ENCODE data around the gene SOCS1. TPM values are rescaled to one million over a fixed set of nuclear protein-coding genes. Genes with fewer than 3 reads are reported as not detected.

The SOCS1 gene
- total and polyA plus RNA-seq, 4 donors = 1.8 to 10.9 (median 2.3) TPM

GRCh38 chr16:11277607-11278337, 21.8 kb upstream of the SOCS1 start:
- Histone ChIP-seq H3K27ac (ENCODE audit: low read depth in 1 of 2, low read length in 2 of 2) (no peak overlapping the region), H3K27me3 (ENCODE audit: control insufficient read depth in 4 of 4, insufficient read depth in 4 of 4, low read length in 3 of 4) (no peaks in the 10 kb centered on the region), H3K4me3 (ENCODE audit: low read depth in 1 of 3, low read length in 3 of 3) (no peak overlapping the region), H3K9ac (ENCODE audit: low read depth in 1 of 2, low read length in 2 of 2) (no peak overlapping the region), H3K4me1 (ENCODE audit: control insufficient read depth in 4 of 4, insufficient read depth in 4 of 4, low read length in 3 of 4) (peaks cover 2 to 12% (median 10%) of the 10 kb centered on the region in 4 donors), H3K36me3 (ENCODE audit: control insufficient read depth in 4 of 4, insufficient read depth in 3 of 4, low read depth in 1 of 4, low read length in 3 of 4) (no peaks in the 10 kb centered on the region), H3K9me3 (ENCODE audit: control insufficient read depth in 4 of 4, low read length in 3 of 4) (no peaks in the 10 kb centered on the region)
- no peak for DNase-seq (ENCODE audit: low spot score)
- no peak for TF ChIP-seq YY1 (IDR thresholded peaks at IDR 0.05)
- no peak for TF ChIP-seq FOXA1 (IDR thresholded peaks at IDR 0.05)
- no peak for TF ChIP-seq TAF1 (conservative IDR thresholded peaks at IDR 0.05)
- TF ChIP-seq, protein P1, sequence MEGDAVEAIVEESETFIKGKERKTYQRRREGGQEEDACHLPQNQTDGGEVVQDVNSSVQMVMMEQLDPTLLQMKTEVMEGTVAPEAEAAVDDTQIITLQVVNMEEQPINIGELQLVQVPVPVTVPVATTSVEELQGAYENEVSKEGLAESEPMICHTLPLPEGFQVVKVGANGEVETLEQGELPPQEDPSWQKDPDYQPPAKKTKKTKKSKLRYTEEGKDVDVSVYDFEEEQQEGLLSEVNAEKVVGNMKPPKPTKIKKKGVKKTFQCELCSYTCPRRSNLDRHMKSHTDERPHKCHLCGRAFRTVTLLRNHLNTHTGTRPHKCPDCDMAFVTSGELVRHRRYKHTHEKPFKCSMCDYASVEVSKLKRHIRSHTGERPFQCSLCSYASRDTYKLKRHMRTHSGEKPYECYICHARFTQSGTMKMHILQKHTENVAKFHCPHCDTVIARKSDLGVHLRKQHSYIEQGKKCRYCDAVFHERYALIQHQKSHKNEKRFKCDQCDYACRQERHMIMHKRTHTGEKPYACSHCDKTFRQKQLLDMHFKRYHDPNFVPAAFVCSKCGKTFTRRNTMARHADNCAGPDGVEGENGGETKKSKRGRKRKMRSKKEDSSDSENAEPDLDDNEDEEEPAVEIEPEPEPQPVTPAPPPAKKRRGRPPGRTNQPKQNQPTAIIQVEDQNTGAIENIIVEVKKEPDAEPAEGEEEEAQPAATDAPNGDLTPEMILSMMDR (IDR thresholded peaks at IDR 0.05; ENCODE audit: low read depth, low read length, missing input control) = no peak
- TF ChIP-seq, protein P2, sequence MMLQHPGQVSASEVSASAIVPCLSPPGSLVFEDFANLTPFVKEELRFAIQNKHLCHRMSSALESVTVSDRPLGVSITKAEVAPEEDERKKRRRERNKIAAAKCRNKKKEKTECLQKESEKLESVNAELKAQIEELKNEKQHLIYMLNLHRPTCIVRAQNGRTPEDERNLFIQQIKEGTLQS (IDR thresholded peaks at IDR 0.05) = no peak
- no peak for TF ChIP-seq JUND (IDR thresholded peaks at IDR 0.05)
- TF ChIP-seq RAD21 (IDR thresholded peaks at IDR 0.05) = no peak
- WGBS = 92% methylated on average over 12 of the region's 12 CpGs

DNA sequence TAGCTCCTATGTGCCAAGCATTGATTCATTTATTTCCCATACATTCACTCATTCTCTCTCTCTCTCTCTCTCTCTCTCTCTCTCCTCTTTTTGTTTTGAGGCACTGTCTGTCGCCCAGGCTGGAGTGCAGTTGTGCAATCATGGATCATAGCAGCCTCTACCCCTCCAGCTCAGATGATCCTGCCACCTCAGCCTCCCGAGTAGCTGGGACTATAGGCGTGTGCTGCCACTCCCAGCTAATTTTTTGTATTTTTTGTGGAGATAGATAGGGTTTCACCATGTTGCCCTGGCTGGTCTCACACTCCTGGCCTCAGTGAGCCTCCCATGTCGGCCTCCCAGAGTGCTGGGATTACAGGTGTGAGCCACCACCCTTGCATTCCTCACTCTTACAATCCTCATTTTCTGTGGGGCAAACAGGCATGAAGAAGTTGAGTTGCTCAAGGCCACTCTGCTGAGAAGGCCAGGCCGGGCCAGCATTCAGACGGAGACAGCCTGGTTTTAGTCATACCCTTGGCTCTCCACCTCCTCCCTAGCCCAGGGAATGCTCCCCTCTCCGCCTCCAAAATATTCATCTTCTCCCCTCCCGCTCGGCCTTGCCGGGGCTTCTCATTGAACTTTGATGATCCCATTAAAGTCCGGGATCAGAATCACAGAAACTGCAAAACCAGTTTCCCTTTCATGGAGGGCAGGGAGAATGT, 21.0 kb upstream of the SOCS1 start:
- TF ChIP-seq, protein P3, sequence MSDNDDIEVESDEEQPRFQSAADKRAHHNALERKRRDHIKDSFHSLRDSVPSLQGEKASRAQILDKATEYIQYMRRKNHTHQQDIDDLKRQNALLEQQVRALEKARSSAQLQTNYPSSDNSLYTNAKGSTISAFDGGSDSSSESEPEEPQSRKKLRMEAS (IDR thresholded peaks at IDR 0.05) = no peak
- no peak for TF ChIP-seq NR2F2 (IDR thresholded peaks at IDR 0.05)
- no peak for TF ChIP-seq SP1 (IDR thresholded peaks at IDR 0.05)
- TF ChIP-seq HNF4G (IDR thresholded peaks at IDR 0.05) = no peak
- no peak for TF ChIP-seq ZBTB33 (IDR thresholded peaks at IDR 0.05)
- no peak for TF ChIP-seq EGR1 (IDR thresholded peaks at IDR 0.05; ENCODE audit: low read depth in 2 of 2)
- TF ChIP-seq RAD21 (IDR thresholded peaks at IDR 0.05) = no peak
- WGBS = 89% methylated on average over 11 of the region's 11 CpGs
- Histone ChIP-seq H3K4me1 (ENCODE audit: control insufficient read depth in 4 of 4, insufficient read depth in 4 of 4, low read length in 3 of 4) (peaks cover 2 to 12% (median 10%) of the 10 kb centered on the region in 4 donors), H3K27me3 (ENCODE audit: control insufficient read depth in 4 of 4, insufficient read depth in 4 of 4, low read length in 3 of 4) (no peaks in the 10 kb centered on the region), H3K27ac (ENCODE audit: low read depth in 1 of 2, low read length in 2 of 2) (no peak overlapping the region), H3K9me3 (ENCODE audit: control insufficient read depth in 4 of 4, low read length in 3 of 4) (no peaks in the 10 kb centered on the region), H3K36me3 (ENCODE audit: control insufficient read depth in 4 of 4, insufficient read depth in 3 of 4, low read depth in 1 of 4, low read length in 3 of 4) (no peaks in the 10 kb centered on the region), H3K4me3 (ENCODE audit: low read depth in 1 of 3, low read length in 3 of 3) (no peak overlapping the region), H3K9ac (ENCODE audit: low read depth in 1 of 2, low read length in 2 of 2) (no peak overlapping the region)
- DNase-seq (ENCODE audit: low spot score) = no peak

Data from liver (tissue), 9 donors.